ENCODE measurements around the gene SPTBN1. TPM values are rescaled to one million over a fixed set of nuclear protein-coding genes. Genes with fewer than 3 reads are reported as not detected.
"Not testable (repeated sequence)": the region's sequence is repeated elsewhere in the genome, so short reads cannot be mapped to it uniquely, and the experiment has no call there.

The SPTBN1 gene
- total RNA-seq, 1 donor from 2014 or later: 108 TPM

DNA sequence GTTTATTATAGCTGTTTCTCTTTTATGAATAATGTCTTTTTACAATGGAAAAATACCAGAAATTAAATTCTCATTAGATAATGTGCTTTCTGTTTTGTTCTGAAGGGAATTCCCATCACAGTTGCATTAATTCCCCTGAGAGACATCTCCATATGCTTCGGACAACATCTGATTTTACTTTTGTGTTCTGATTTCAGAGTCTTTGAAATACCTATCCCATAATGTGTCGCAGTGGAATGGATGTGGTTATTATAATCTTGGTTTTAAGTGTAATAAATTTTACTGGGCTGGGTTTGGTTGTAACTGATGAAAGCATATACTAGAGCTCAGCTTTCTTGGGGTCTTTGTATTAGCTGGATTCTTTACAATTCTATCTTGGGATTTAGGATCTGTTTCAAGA is 12.5 kb downstream of the SPTBN1 start:
- no peak for ATAC-seq
- no peak for DNase-seq (ENCODE audit: low spot score)

DNA sequence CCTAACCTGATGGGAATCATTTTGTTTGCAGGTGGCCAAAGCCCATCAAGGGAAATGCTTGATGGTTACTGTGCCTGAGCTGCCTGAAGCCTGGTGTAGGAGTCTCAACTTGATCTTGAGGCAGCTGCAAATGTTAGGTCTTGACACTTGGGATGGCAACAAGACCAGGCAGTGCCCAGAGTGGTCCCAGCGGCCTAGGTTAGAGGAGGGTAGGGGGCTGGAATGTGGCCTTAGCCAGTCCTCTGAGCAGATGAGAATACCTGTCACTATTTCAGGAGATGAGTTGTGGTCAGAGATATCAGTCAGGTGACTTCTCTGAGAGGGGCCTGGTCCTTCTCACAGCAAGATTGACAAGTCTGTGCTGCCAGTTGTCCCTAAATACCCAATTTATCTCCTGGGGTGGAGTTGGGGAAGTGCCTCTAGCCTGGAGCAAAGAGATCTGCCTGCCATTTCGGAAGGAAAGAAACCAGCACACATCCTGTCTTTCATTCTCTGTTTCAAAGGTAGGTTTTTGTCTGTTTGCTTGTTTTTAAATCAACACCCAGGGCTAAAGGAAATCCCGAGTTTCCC is 13.4 kb downstream of the SPTBN1 start:
- ATAC-seq (no peak), DNase-seq (ENCODE audit: low spot score) (no peak)

DNA sequence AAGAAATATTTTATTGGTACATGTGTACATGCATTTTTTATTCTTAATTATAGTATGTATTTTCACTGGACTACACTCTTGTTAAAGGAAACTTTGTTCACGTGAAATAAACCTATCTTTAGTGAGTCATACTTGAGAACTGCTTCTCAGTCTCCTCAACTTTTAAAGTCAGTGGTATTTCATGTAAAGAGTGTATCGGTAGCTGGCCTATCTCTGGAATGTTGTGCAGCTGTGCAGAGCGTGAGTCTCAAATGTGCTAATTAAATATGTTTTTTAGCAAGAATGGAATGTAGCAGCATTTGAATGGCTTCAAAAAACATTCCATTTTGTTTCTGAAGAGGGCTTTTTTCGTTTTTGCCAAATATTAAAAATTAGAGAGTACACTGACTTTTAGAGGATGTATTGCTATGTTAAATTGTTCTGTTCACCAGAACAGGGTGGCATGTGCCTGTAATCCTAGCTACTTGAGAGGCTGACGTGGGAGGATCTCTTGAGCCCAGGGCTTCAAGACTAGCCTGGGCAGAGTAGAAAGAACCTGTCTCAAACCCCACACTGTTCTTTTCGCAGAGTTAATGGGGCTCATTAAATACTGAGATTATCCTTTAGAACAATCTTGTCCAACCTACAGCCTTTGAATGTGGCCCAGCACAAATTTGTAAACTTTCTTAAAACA is 14.3 kb downstream of the SPTBN1 start:
- no peak for ATAC-seq
- no peak for DNase-seq (ENCODE audit: low spot score)

DNA sequence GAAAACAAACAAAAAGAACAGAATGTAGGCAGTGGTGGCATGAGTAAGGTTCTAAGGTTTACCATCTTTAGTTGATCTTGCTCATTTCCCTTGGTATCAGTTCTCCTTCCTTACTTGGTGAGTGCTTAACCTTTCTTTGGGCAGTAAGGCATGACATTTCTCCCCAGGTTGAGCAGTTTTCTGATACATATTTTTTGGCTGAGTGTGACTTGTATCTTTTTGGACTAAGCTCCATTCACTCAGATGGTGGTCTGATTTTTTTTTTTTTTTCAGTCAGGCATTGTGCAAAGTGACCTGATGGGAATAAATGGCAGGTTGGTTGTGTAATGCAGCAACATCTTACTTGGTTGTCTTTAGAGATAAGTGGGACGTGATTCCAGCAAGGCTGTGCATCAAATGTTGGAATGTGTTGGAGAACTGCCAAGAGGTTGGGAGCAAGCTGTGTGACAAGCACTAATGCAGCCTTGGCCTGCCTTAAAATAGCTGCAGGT is 15.1 kb downstream of the SPTBN1 start:
- DNase-seq (ENCODE audit: low spot score) (no peak), ATAC-seq (peak; percentile 52)

DNA sequence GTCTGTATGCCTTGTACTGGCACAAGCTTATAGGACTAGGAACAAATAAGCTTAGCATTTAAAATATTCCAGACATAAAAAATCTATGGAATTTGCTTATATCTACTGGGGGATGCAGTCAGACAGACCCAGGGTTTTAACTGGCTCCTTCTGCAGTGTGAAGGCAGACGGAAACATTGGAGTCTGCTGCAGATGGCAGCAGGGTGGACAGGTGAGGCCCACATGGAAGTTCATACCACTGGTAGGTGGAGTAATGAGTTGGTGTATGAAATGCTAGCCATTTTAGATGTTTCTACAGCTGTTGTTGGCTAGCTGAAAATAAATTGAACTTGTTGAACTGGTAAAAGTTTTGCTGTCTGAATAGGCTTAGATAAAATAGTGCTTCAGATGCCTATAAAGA is 17.7 kb downstream of the SPTBN1 start:
- DNase-seq (ENCODE audit: low spot score) (no peak), ATAC-seq (no peak)

DNA sequence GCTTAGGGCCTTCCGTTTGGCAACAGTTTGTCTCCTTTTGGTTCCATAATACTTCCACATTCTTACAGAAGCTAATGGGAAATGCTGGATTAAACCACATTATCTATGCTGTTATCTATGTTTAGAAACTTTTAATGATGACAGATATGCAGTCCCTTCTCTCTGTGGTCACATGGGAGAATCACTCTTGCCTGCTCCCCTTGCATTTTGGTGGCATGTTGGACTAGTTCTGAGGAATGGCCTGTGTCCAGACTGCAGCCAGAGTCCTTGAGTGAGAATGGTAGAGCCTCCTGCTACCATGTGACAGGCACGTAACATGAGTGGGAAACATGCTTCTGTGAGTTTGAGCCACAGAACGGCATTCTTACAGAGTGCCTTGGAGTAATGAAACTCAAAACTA is 19.2 kb downstream of the SPTBN1 start:
- DNase-seq (ENCODE audit: low spot score) (no peak), ATAC-seq (no peak)

DNA sequence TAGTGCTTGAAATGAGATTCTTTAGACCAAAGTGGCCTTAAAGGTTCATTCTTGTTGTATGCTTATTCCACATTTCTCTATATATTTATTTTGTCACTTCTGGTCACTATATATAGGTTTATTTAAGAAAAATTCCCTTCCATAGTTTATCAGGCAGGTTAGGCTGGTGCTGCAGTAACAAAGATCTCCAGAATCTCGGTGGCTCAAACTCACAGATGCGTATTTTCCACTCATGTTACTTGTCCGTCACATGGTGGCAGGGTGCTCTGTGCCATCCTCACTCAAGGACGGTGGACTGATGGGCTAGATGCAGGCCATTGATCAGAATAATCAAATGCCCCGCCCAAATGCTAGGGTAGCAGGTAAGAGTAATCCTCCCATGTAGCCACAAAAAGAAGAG is 19.8 kb downstream of the SPTBN1 start:
- ATAC-seq: no peak
- DNase-seq (ENCODE audit: low spot score): no peak

DNA sequence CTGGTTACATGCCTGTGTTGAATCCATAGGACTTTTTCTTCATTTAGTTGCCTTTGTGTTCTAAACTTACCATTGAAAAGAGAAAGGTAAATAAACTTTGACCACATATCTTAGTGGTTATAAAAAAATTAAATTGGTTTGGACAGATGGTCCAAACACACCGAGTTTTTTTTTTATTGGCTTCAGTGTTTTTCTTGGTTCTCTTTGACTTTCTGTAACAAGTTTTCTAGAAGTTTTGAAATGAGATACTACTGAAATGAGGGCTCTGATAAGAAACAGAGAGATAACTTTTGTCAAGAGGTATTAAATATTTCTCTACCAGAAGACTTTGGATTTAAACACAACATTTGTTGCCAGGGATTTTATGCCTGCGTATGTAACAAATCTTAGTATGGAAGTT is 20.7 kb downstream of the SPTBN1 start:
- ATAC-seq (no peak), DNase-seq (ENCODE audit: low spot score) (no peak)

DNA sequence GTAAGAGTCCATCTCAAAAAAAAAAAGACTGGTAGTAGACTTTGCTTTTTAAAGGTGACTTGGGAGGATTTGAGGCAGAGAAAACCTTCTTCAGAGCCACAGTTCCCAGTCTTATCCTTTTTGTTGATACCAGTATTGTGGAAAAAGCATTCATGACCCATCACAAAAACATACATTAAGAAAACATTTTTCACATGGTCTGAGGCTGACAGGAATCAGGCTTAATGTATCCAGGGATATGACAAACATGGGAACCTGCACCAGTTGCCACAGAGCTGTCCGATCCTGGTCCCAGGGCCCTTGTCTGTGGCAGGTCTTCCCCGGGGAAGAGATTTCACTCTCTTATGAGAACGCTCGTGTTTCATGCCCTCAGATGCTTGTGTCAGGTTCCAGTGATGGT is 21.8 kb downstream of the SPTBN1 start:
- DNase-seq (ENCODE audit: low spot score) (no peak), ATAC-seq (no peak)

DNA sequence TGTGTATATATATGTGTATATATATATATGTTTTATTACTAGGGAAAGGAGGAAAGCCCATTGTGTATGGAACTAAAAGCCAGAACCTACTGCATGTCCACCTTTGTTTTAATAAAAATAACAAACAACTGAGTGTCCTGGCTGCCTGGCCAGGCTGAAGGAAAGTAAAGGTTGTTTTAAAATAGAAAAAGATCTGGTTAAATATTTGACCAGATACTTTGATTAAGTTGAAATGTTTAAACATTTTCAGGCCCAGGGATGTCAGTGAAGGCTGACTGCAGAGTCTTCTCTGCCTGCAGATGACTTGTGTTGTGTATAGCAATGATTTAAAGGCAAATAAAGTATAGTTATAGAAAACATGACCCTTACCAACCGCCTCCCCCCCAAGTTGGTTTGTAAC is 22.8 kb downstream of the SPTBN1 start:
- ATAC-seq (peak; percentile 58), DNase-seq (ENCODE audit: low spot score) (no peak)

DNA sequence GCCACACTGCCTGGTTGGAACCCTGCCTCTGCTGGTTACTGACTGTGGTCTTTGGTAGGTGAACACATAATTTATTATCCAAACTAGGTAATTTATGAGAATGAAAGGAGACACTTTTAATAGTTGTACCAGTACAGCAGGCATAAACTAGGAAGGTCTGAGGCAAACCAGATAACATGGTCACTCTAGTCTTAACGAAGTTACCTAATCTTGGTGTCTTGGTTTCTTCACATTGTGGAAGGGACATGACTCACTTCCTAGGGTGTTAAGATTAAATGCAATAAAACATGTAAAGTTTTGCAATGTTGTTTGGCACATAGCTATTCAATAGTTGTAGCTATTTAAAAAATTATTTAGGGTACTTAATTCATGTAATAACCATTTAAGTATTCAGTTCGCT is 23.3 kb downstream of the SPTBN1 start:
- no peak for ATAC-seq

DNA sequence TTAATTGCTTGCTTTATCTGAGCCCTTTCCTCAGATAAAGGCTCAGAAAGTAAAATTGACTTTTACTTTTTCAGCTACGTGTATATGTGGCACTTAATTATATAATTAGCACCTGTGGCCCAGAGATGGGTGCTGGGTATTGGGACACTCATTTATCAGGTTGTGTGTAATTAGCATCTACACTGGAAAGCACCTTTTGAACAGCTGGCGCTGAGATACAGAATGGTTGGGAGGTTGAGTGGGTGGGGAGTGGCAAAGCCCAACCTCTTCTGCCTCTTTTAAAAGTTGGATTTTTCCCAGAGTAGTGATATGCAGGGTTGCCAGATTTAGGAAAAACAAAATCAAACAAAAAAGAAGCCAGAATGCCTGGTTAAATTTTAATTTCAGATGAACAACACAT is 23.9 kb downstream of the SPTBN1 start:
- no peak for DNase-seq (ENCODE audit: low spot score)
- peak; percentile 87 for ATAC-seq

More for the DNA sequence above, 23.3 kb downstream of the SPTBN1 start:
- DNase-seq (ENCODE audit: low spot score): no peak

DNA sequence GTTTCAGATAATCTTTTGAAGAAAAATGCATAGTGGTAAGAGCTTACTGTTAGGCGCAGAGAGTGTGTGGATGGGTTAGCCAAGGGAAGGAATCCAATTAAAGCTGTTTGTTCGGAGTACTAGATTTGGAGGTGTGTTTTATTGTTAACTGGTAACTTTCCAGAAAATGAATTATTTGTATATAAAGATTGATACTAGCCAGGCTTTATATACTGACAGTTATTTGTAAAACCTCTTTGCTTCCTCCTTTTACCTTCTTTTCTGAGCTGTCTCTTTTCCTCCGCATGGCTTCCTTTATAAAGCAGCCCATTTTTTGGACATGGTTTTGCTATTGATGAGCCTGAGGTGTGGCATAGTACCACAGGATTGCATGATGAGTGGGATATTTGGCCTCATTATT is 25.6 kb downstream of the SPTBN1 start:
- DNase-seq (ENCODE audit: low spot score): no peak

DNA sequence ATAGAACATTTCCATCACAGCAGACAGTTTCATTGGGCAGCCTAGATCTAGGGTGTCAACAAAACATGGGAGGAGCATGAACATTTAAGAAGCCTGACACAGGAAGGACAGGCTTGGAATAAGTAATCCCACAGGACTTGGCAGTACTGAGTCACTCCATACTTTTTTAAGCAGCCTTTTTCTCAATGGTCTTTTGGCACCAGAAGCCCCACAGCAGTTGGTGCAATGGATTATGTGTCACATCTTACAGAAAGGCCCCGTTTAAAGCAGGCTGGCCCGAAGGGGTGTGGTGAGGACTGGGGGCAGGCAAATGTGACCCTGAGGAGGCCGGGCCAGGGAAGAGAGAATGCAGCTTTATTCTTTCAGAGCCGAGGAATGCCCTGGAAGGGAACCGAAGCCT is 26.6 kb downstream of the SPTBN1 start:
- DNase-seq (ENCODE audit: low spot score) (no peak), ATAC-seq (no peak)

More for the DNA sequence above, 25.6 kb downstream of the SPTBN1 start:
- no peak for ATAC-seq

DNA sequence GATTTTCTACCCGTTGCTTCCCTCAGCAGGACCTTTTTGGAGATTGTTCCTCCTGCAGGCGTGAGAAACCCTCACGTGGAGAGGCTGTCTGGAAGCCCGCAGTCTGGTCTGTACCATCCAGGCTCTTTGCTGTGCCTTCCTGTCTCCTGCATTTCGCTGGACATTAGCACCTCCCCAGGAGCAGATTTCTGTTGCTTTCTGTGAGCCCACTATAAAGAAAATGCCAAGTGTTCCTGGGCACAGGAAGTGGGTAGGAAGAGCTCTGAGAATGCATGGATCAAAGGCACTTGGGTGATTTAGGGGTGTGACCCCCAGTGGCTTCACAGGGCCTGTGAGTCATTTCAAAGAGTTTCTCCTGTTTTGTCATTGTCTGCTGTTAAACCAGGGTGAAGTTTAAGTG is 27.3 kb downstream of the SPTBN1 start:
- no peak for DNase-seq (ENCODE audit: low spot score)
- ATAC-seq: no peak

DNA sequence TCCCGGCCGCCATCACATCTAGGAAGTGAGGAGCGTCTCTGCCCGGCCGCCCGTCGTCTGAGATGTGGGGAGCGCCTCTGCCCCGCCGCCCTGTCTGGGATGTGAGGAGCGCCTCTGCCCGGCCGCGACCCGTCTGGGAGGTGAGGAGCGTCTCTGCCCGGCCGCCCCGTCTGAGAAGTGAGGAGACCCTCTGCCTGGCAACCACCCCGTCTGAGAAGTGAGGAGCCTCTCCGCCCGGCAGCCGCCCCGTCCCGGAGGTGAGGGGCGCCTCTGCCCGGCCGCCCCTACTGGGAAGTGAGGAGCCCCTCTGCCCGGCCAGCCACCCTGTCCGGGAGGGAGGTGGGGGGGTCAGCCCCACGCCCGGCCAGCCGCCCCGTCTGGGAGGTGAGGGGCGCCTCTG is 29.6 kb downstream of the SPTBN1 start:
- not testable (repeated sequence) for ATAC-seq; DNase-seq (ENCODE audit: low spot score)

DNA sequence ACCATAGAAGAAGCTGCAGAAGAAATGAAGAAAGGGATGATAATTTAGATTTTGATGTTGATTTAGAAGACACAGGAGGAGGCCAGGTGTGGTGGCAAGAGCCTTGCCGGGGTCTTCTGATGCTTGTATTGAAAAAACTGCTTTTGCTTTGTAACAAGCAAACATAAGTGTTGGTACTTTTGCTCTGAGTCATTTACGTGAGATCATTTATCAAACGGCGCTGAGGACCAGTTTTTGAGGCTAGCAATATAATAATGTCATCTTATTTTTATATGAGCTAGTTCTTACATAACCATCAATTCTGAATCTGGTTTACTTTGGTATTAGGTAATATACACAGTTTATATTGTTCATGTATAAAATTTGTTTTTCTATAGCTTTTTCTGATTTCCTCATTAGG is 30.6 kb downstream of the SPTBN1 start:
- ATAC-seq: no peak
- no peak for DNase-seq (ENCODE audit: low spot score)

DNA sequence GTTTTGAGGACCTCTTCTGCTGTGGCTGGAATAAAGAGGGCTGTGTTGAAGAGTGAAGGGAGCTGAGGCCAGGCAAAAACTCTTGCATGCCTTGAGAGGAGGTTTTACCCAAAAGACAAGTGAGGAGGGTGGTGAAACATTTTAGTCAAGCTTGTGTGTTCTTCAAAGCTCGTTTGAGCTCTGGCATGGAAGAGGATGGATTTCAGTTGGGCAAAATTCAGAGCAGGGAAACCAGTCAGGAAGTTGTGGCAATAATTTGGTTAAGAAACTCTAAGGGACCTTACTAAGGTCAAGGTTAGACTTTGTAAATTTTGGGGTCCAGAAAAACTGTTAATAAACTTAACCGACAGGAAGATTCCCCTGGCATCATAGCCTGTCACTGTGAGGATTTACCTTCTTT is 34.7 kb downstream of the SPTBN1 start:
- DNase-seq (ENCODE audit: low spot score) (no peak), ATAC-seq (no peak)

DNA sequence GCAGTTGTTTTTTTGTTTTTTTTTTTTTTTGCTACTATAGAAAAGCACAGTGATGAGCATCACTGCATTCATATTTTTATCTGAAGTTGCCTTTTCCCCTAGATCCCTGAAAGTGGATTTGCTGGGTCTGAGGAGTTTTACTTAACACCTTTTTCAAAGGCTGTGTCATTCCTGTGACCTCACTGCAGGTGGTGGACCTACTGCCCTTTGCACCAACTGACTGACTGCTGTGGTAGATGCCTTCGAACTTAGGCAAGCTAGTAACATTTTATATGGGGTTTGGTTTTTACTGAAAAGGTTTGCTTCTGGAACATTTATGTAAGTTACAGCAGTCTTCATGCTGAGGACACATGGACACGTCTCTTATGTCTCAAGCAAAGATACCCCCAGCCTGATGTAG is 36.2 kb downstream of the SPTBN1 start:
- ATAC-seq: peak; percentile 90

DNA sequence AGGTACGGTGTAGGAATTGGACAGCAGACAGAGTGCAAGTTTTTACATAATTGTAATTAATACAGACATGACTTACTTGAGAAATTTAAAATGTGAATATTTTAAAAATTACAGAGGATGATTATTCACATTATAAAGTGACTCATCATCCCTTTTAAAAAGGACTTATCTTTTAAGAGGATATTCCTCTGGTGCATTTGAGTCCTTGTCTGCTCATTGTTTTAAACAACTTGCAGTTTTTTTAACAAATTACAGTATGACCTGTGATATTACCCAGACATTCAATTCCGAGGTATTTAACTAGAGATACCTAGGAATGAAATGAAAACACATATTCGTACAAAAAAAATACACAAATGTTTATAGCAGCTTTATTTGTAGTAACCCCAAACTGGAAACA is 38.0 kb downstream of the SPTBN1 start:
- DNase-seq (ENCODE audit: low spot score) (no peak), ATAC-seq (no peak)

More for the DNA sequence above, 36.2 kb downstream of the SPTBN1 start:
- DNase-seq (ENCODE audit: low spot score): no peak

DNA sequence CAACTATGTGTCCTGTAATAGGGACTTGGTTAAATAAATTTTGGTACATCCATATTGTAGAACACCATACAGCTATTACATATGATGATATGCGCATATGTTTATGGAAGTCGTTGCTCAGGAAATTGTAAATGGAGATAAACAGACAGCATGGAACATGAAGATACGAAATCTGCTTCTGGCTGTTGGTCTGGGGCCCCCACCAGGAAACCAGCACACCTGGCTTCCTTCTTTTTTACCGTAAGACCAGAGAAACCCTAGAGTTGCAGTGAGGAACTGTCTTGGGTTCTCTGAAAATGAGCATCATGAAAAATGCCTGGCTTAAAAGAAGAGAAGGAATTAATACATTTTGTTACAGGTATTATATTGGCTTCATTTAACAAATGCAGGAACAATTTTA is 40.8 kb downstream of the SPTBN1 start:
- no peak for DNase-seq (ENCODE audit: low spot score)
- ATAC-seq: no peak

DNA sequence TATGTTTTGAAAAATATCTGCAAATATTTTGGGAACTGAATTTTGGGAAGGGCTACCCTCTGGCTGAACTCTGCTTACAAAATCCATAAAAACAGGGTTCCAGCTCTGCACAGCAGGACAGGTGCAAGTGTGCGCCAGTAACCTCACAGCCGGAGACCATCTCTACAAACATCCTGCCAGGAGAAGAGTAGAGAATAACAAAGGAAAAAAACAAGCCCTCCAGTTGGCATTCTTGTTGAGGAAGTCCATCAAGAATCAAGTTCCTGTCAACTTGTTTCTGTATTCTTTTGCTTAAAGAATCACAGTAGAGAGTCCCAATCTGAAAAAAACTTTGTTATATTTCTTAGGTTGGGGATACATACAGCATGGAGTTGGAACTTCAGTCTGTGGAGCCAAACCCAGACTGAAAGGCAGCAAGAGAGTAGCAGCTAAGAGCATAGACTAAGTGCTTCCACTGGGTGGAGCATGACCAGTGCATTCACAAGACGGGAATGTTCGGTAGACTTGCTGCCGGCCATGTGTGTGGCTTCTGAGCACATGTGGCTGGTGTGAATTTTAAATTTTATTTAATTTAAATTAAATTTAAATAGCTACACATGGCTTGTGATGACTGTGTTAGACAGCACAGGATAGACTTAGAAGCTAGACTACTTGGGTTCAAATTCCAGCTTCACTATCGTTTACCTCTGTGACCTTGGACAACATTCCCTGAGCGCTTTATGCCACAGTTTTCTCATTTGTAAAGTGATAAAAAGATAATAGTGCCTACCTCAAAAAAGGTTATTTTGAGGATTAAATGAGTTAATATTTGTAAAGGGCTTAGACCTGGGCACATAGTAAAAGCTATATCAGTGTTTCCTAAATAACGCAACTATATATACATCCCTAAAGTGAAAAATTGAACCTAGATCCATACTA is 41.9 kb downstream of the SPTBN1 start:
- peak; percentile 97 for ATAC-seq
- no peak for DNase-seq (ENCODE audit: low spot score)
